ENCODE data around the gene SH3PXD2A. TPM values are rescaled to one million over a fixed set of nuclear protein-coding genes. Genes with fewer than 3 reads are reported as not detected.

Gene SH3PXD2A
- total RNA-seq, 1 experiment from 2014 or later, result 4.5 TPM

DNA sequence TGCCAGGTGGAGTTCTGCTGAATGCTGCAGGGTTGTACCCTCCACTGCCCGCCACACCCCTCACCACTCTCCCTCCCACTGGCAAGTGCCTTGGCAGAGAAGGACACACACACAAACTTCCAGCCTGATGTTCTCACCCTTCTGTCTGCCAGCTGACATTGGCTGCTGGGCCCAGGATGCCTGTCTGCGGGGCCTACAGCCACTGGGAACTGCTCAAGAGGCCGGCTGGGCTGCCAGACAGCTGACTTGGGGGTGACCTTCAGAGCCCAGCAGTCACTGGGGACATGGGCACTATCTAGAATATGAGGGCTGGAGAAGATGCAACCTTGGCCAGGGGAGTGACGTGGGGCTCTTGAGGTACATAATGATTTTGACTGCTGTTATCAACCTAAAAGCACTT lies 157.1 kb downstream of the SH3PXD2A start:
- H3K23me2 ChIP-seq (ENCODE audit: insufficient read length, low read depth, low read length, poor library complexity, severe bottlenecking), result peaks cover 6% of the 10 kb centered on the region
- no peak overlapping the region for H4K8ac ChIP-seq (replicated peaks; ENCODE audit: insufficient read length, low read depth, low read length)
- H4K20me1 ChIP-seq (ENCODE audit: control insufficient read depth, insufficient read depth, insufficient read length), result no peaks in the 10 kb centered on the region
- H3K14ac ChIP-seq (ENCODE audit: insufficient read depth, low read length), result no peak overlapping the region
- H2BK15ac ChIP-seq (ENCODE audit: low read depth, low read length), result no peak overlapping the region
- H2BK12ac ChIP-seq (ENCODE audit: insufficient read length, low read depth, low read length), result no peak overlapping the region
- H2AFZ ChIP-seq (ENCODE audit: low read length), result no peak overlapping the region
- no peak overlapping the region for H3K27ac ChIP-seq (ENCODE audit: insufficient read length, low read depth, low read length)
- no peak overlapping the region for H2BK5ac ChIP-seq (ENCODE audit: insufficient read length, low read length)
- TF ChIP-seq, protein P1, sequence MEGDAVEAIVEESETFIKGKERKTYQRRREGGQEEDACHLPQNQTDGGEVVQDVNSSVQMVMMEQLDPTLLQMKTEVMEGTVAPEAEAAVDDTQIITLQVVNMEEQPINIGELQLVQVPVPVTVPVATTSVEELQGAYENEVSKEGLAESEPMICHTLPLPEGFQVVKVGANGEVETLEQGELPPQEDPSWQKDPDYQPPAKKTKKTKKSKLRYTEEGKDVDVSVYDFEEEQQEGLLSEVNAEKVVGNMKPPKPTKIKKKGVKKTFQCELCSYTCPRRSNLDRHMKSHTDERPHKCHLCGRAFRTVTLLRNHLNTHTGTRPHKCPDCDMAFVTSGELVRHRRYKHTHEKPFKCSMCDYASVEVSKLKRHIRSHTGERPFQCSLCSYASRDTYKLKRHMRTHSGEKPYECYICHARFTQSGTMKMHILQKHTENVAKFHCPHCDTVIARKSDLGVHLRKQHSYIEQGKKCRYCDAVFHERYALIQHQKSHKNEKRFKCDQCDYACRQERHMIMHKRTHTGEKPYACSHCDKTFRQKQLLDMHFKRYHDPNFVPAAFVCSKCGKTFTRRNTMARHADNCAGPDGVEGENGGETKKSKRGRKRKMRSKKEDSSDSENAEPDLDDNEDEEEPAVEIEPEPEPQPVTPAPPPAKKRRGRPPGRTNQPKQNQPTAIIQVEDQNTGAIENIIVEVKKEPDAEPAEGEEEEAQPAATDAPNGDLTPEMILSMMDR (conservative IDR thresholded peaks at IDR 0.05), result no peak
- H3K18ac ChIP-seq (ENCODE audit: insufficient read length, low read depth, low read length), result no peak overlapping the region
- H3K79me2 ChIP-seq (ENCODE audit: insufficient read depth, low read length), result no peaks in the 10 kb centered on the region
- DNase-seq, result no peak
- no peak overlapping the region for H3K9ac ChIP-seq (ENCODE audit: extremely low read depth, insufficient read length, low read length)
- no peak overlapping the region for H2AK5ac ChIP-seq (ENCODE audit: insufficient read length, low read length)
- no peak overlapping the region for H4K91ac ChIP-seq (ENCODE audit: insufficient read length, low read depth, low read length)
- H3K23ac ChIP-seq (ENCODE audit: insufficient read length, low read depth, low read length), result no peak overlapping the region
- H3K56ac ChIP-seq (ENCODE audit: insufficient read length, low read depth, low read length), result no peak overlapping the region
- H3K4ac ChIP-seq (ENCODE audit: low read depth, low read length), result no peak overlapping the region
- H3K36me3 Mint-ChIP-seq (ENCODE audit: insufficient read depth in 1 of 3, low read depth in 3 of 3), result no peaks in the 10 kb centered on the region
- peaks cover 5% of the 10 kb centered on the region; the same call in 1 of the 2 replicates for H3K4me1 ChIP-seq (ENCODE audit: insufficient read depth, low read length)
- no peak overlapping the region for H3T11ph ChIP-seq (ENCODE audit: low read length)
- H3K9me3 Mint-ChIP-seq, result no peaks in the 10 kb centered on the region
- H4K5ac ChIP-seq (ENCODE audit: insufficient read length, low read depth, low read length), result no peak overlapping the region
- no peaks in the 10 kb centered on the region for H3K9me3 ChIP-seq (ENCODE audit: control insufficient read depth, low read depth, low read length)
- H3K27ac Mint-ChIP-seq, result peak overlapping the region in 1 of 3 experiments; percentile 14; a peak in 1 of 7 replicates
- H2BK120ac ChIP-seq (ENCODE audit: low read depth, low read length, poor library complexity, severe bottlenecking), result no peak overlapping the region
- peaks cover 17% of the 10 kb centered on the region; the same call in 1 of the 2 replicates for H3K27me3 ChIP-seq (ENCODE audit: insufficient read depth, low read length)
- no peaks in the 10 kb centered on the region for H3K79me1 ChIP-seq (ENCODE audit: insufficient read depth, low read depth, low read length, poor library complexity, severe bottlenecking)
- H2BK20ac ChIP-seq (ENCODE audit: low read depth, low read length, poor library complexity, severe bottlenecking), result no peak overlapping the region
- peaks cover 25 to 36% of the 10 kb centered on the region in 2 experiments for H3K4me1 Mint-ChIP-seq
- no peak overlapping the region for H3K4me3 Mint-ChIP-seq
- WGBS (ENCODE audit: extremely low coverage, insufficient read length, low lambda C conversion rate), result no CpG with 5 or more reads among the region's 4 CpGs
- H3K4me2 ChIP-seq (ENCODE audit: insufficient read depth, insufficient read length, low read length), result no peak overlapping the region
- H3K27me3 Mint-ChIP-seq (ENCODE audit: low read depth), result peaks cover 33% of the 10 kb centered on the region

Data from H9 (cell line).